GM19395 (cell line): ENCODE data around the gene NUTM2A.
"Not testable (repeated sequence)": the region's sequence is repeated elsewhere in the genome, so short reads cannot be mapped to it uniquely, and the experiment has no call there.

Experiments
- ATAC-seq: cut with Tn5 transposase; IDR thresholded peaks from one replicate; pipeline ENCODE4 v1.9.1; 2021; ENCODE audit warnings: mild to moderate bottlenecking, moderate library complexity; ENCODE audit not compliant: unreplicated experiment

Gene NUTM2A, protein sequence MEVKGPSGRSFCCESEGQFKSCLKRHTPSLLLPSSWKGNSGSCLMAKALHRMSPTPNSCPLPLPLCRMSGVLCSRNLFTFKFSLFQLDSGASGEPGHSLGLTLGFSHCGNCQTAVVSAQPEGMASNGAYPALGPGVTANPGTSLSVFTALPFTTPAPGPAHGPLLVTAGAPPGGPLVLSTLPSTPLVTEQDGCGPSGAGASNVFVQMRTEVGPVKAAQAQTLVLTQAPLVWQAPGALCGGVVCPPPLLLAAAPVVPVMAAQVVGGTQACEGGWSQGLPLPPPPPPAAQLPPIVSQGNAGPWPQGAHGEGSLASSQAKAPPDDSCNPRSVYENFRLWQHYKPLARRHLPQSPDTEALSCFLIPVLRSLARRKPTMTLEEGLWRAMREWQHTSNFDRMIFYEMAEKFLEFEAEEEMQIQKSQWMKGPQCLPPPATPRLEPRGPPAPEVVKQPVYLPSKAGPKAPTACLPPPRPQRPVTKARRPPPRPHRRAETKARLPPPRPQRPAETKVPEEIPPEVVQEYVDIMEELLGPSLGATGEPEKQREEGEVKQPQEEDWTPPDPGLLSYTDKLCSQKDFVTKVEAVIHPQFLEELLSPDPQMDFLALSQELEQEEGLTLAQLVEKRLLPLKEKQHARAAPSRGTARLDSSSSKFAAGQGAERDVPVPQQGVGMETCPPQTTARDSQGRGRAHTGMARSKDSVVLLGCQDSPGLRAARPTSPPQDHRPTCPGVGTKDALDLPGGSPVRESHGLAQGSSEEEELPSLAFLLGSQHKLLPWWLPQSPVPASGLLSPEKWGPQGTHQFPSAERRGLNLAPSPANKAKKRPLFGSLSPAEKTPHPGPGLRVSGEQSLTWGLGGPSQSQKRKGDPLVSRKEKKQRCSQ

DNA sequence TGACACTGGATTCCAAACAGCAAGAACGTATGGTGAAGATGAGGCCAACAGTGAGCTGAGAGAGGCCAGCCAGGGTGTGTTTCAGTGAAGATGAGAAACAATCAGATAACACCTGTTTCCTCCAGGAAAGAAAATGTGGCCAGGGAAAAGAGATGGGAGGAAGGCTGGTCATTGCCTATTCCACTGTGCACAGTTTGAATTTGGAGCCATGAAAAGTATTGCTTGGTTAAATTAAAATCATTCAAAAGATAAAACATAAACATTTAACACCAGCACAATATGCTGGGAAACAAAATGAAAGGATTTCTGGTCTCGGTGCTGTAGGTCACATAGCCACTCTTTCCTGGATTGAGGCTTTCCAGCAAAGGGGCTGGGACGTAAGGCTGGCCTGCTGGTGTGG lies at the start of gene NUTM2A:
NUTM2A (plus strand) TSS at position 301 of the 400 bp plus-strand sequence. CDS start 383 bp downstream, outside the sequence.
- not testable (repeated sequence) for ATAC-seq

DNA sequence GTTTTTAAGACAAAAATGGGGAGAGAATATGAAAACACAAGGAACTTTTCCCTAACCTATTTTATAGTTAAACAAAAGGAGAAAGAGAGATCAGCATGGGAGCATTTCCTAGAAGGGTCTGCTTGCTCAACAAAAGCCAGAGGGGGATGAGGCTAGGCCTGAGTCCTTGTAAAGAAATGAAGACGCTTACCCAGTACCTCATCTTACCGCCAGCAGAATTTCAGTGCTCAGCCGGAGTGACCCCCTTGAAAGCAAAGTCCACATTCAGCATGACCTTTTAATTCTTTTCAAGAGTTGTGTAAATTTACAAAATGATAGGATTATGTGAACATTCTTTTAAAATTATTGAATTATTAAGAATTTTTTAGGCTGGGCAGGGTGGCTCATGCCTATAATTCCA lies 47.7 kb upstream of the NUTM2A start:
- not testable (repeated sequence) for ATAC-seq

DNA sequence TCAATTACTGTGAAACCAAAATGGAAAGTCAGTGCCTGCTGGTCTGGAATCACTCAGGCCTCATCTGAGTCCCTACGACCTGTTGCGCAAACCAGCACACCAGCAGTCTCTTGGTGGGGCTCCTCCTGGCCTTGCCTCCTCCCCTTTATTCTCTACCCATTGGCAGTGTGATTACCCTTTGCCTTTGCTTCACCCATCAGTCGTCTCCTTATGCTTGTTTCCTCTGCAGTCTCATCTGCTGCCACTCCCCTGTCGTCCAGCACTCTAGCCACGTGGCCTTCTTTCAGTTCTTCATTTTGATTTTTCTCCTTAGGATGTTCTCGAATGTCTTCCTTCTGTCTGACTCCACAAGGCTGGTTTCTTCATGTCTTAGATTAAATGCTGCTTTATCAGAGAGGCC lies 40.8 kb upstream of the NUTM2A start:
- not testable (repeated sequence) for ATAC-seq

DNA sequence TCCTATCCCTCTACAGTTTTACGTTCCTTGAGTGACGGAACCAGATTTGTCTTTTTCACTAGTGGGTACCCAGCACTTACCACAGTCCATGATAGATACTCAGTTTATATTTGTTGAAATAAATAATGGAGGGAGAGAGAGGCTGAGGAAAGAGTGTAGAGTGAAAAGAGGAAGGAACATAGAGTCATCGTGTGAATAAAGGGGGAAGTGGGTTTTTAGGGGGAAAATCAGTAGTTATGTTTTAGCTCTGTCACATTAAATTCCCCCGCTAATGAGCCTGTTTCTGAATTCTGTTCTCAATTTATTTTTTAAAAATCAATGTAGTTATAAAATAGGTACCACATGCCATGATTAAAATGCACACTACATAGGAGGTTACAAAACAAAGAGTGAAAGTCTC lies 39.2 kb upstream of the NUTM2A start:
- not testable (repeated sequence) for ATAC-seq

DNA sequence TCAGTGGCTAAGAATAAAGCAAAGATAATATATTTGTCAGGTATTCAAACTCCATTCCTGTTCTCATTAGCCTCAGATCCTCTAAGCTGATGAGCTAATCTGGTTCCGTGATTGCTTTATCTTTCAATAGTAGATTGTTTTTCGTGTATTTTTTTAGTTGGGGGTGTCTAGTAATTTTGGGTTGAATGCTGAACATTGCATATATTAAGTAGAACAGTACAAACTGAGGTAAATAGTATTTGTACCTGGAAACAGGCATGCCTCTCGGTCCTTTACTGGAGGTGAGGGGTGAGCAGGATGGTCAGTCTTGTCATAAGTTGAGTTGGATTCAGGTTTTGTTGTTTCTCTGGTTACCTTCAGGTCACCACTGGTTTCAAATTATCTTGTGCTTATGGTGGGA lies 37.7 kb upstream of the NUTM2A start:
- not testable (repeated sequence) for ATAC-seq

DNA sequence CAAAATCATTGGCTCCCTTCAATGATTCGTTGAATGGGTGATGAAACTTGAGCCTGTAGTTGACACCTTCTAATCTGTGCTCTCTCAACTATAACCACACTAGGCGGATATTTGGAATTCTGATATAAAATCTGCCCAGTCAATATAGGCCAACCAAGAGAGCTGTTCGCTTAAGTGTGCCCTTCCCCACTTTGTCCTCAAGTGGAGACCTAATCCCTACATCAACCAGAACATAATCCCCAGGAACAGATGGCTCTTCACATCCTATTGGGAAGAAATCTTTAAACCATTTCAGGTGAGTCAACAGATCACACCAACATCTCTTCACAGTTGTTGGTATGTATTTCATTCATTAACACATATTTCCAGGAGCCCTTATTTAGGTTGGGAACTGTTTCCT lies 33.4 kb upstream of the NUTM2A start:
- not testable (repeated sequence) for ATAC-seq

DNA sequence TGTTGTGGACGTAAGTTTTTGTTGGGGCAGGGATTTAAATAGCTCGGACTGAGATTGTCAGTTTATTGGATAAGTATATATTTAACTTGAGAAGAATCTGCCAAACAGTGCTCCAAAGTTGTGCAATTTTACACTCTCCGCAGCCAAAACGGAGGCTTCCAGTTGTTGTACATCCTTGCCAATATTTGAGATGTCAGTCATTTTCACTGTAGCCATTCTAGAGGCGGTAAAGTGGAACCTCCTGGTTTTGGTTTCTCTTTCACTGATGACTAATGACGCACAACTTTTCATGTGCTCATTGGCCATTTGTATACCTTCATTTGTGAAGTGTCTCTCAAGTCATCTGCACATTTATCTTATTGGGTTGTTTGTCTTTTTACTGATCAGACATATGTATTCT lies 24.3 kb upstream of the NUTM2A start:
- ATAC-seq, result peak; percentile 71

DNA sequence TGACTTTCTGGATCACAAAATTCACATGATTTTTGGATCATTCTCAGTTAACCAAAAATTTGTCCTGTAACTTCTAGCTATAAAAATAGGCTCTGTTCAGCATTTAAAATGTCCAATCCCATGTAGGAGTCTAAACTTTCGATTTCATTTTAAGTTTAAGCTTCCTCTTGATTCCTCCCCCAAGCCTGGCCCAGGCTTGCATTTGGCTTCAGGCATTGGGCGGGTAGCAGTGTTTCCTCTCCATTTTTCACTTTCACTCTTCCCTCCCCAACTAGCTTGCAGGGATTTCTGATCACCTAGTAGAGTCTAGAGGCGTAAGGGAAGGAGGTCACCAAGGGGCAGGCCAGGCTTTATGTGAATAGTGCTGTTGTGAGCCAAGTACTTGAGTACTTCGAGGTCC lies 20.4 kb upstream of the NUTM2A start:
- not testable (repeated sequence) for ATAC-seq

DNA sequence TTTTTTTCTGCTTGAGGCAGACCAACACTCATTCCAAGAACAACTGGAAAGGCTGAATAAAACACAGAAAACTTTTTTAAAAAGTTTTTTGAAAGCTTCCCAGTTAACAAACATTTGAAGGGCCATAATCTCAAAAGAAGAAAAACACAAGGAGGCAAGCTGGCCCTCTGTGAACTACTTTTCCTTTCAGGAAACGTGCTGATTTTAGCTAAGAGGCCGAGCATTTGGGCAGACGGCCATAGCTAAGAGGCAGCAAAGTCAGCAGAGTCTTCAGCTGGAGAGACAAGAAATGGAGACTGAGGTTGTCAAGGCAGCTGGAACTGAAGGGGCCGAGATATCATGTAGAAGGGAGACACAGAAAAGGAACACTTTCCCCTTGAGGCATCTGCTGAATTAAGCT lies 18.3 kb upstream of the NUTM2A start:
- not testable (repeated sequence) for ATAC-seq

DNA sequence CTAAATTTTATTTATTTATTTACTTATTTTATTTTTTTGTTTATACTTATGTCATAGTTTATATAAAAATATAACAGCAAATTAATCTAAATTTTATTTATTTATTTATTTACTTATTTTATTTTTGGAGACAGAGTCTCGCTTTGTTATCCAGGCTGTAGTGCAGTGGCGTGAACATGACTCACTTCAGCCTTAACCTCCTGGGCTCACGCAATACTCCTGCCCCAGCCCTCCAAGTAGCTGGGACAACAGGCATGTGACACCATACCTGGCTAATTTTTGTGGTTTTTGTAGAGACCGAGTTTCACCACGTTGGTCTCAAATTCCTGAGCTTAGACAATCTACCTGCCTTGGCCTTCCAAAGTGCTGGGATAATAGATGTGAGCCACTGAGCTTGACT lies 14.9 kb upstream of the NUTM2A start:
- not testable (repeated sequence) for ATAC-seq

DNA sequence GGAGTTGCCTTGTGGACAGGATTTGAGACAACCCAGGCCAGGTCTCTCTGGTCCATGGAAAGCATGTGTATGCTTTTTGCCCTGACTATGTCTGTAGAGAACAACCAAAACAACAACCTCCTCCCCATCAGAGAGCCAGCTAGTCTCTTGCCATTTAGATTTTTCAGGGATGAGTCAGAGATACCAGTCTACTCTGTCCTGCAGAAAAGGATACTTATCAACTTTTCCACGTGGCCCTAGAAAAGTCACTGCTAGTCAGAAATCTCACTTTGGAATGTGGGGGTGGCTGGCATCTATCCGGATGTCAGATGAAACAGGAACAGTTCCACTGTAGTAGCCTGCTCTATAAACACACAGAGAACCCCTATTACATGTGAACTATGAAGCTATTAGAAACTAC lies 13.4 kb upstream of the NUTM2A start:
- not testable (repeated sequence) for ATAC-seq

DNA sequence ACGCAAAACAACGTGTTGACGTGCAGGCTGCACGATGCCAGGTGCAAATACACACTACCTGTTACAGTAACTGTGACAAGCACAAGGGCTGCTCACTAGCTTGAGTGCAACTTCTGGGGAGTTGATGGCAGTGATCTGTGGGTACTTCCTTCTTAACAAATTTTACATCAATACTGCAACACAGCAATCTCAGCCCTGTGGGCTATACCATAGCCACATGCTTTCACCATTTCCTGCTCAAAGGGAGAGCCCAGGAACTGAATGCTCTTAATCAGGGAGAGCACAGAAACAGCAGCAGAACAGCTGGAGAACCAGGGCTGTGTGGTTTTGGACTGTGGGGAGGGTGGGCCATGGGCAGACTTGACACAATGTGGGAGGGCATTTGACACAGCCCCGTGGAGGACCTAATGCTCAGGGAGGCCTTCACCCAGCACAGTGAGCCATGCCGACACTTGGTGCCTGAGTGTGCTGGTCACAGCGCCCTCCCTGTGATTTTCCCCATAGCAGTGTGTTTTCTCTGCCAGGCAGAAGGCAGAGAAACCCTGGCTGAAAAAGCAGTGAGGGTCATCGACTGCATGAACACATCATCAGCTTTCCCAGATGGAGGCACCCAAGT lies 12.0 kb upstream of the NUTM2A start:
- not testable (repeated sequence) for ATAC-seq

DNA sequence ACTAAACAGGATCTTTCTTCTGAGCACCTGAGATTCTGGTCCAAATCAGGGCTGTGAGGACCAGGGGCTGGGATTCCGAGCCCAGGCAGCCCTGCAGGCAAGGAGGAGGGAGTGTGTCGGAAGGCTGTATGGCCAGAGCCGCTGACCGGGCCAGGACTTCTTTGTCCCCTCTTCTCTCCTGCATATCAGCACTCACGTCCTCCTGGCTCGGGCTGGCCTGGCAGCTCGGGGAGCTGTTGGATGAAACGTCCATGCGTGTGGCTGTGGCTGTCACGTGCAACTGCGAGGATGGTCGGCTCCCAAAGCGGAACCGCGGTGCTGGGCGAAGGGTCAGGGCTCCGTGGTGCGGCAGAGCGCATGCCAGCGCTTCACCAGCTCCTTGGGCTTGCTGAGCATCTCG lies 11.4 kb upstream of the NUTM2A start:
- not testable (repeated sequence) for ATAC-seq

DNA sequence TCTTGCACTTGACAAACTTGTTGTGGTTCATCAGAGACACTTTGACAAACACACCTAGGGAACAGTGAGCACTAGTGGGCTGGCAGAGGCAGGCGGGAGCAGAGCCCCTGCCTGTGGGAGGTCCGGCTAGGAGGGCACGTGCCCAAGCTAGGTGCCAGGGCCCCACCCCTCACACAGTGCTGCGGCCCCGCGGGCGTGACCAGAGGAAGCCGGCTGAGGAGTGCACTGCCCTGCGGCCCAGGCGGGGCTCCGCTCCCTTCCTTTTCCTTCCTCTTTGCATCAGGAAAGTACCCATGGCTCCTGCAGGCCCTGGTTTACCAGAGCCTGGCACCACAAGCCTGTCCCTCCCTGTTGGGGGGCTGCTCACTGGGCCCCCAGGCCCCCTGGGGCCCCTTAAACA lies 9.1 kb upstream of the NUTM2A start:
- not testable (repeated sequence) for ATAC-seq

DNA sequence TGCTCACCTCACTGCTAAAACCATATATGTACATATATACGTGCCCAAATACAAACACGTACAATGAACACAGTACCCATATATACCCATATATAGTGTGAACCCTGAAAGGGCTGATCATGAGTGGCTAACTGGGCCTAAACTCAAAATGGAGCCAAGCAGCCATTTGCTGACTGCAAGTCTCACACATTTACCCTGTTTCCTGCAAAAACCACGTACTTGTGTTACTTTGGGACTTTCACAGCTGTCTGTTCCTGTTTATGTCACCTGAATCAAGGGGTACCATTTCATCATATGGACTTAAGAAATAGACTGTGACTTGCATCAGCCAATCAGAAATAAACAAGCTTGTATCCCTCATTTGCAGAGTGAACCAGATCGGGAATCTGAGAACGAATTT lies 5.9 kb upstream of the NUTM2A start:
- not testable (repeated sequence) for ATAC-seq

DNA sequence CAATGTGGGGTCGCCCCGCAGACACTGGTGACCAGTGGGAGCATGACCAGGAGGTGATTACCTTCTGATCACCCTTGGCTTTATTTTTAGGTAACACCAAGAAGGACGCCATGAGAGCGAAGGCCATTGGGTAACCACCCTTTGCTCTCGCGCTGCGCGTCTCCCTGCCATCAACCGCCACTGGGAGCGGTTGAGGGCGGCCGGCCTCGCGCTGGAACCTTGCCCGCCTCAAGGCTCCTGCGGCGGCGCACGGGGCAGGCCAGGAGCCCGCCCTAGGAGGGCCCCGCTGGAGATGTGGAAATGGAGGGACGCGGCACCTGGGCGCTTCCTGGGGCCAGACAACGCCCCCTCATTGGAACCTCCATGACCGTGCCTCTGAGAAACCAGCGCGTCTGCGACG lies 2.5 kb upstream of the NUTM2A start:
- ATAC-seq, result not testable (repeated sequence)

DNA sequence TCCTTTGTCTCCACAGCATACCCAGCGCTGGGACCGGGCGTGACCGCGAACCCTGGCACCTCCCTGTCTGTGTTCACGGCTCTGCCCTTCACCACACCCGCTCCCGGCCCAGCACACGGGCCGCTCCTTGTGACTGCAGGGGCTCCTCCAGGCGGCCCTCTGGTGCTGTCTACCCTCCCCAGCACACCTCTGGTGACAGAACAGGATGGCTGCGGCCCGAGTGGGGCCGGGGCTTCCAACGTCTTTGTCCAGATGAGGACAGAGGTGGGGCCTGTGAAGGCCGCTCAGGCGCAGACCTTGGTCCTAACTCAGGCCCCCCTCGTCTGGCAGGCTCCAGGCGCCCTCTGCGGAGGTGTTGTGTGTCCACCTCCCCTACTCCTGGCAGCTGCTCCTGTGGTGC lies 3.0 kb downstream of the NUTM2A start:
- not testable (repeated sequence) for ATAC-seq

DNA sequence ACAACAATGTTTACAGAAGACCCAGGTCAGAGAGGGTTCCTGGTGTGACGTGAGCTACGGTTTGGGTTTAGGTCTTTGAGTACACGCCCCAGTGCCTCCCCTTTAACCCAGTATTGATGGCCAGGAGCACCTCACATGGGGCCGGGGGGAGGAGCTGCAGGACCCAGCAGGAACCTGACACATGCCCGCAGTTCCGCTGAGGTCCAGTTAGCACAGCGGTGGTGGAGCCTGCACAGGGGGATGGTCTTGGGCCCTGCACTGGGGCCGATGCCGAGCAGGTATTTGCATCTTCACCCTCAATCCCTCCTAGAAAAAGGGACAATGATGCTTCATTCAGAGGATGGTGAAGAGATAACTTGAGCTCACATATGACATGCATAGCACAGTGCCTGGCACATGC lies 4.0 kb downstream of the NUTM2A start:
- not testable (repeated sequence) for ATAC-seq

DNA sequence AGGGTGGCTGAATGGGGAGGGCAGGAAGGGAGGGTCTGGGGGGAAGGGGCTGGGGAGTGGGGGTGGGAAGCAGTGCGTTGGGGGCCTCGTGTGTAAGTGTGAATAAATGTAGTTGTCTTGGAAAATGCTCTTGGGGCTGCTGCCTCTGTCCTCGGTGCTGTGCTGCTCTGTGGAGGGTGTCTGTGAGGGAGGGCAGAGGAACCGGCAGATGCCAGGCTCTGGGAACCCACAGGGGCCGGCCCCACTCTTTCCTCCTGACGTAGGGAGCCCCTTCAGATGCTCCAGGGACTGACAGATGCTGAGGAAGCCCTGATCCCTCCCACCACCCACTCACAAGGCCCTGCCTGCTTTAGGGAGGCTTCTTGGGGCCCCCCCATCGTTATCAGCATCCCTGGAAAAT lies 9.6 kb downstream of the NUTM2A start:
- ATAC-seq, result not testable (repeated sequence)

DNA sequence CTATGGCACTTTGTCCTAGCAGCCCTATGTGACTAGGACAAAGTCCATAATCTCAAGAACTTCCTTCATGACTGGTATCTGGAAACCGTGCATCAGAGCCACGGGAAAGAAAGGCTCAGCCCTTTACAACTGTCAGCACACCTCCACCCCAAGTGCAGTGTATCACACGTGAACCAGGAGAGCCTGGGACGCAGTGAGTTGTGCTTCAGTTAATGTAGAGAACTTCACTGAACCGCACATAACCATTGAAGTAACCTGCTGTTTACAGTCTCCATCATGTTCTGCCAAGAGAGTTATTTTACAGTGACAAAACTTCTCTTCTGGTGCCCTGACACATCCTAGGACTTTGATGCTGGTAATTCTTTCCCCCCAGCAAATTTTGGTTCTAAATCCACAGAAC lies 12.0 kb downstream of the NUTM2A start:
- ATAC-seq, result not testable (repeated sequence)

DNA sequence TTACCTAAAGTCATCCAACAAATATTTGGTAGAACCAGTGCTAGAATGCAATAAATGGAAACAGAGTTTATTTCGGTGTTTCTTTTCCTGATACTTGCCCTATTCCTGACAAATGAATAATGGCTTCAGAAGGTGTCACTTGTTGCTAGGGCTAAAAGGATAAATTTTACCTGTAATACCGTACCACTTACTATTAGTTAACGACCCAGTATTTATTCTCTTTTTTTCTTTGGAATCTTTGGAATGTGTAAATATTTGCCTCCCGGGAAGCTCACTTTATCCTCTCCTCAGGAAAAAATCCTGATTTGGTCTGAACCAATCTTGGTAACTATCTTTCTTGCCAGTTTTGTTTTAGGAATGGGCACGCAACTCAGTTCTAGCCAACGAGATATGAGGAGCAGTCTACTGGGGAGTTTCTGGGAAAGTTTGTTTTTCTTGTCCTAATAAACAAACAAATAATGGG lies 14.1 kb downstream of the NUTM2A start:
- ATAC-seq, result not testable (repeated sequence)
